ENCODE results near the gene NID1. TPM values are rescaled to one million over a fixed set of nuclear protein-coding genes. Genes with fewer than 3 reads are reported as not detected.

NID1 gene
- total and polyA plus RNA-seq, 4 donors = 21.2 to 90.1 (median 55.2) TPM

DNA sequence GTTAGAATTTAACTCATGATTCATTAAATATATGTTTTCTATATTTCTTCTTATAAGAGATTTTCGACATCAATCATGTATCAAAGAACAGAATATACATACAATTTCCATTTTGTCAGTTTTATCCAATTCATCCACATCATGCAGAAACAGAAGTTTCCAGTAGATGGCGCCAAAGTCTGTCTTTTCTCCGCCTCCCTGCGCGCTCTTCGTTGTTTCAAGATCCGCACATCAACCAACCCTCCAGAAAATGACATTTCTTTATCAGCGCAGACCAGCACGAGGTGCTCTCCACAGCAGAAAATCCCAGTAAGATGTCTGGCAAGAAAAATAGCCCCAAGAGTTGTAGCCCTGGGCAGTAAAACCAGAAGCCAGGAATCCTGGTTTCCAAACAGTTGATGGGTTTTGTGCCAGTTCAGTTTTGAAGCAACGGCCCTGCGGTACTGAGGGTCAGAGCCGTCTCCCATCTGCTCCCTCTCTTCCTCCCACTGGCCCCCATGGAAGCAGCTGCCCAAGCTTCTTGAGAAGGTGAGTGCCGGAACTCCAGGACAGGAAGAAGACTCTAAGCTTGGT is 38.8 kb upstream of the NID1 start:
- no peak overlapping the region for H3K27ac ChIP-seq (ENCODE audit: low read depth in 1 of 2, low read length in 2 of 2)
- DNase-seq (ENCODE audit: low spot score) = peak; percentile 61
- H3K9me3 ChIP-seq (ENCODE audit: control insufficient read depth in 4 of 4, low read length in 3 of 4) = no peaks in the 10 kb centered on the region
- H3K27me3 ChIP-seq (ENCODE audit: control insufficient read depth in 4 of 4, insufficient read depth in 4 of 4, low read length in 3 of 4) = no peaks in the 10 kb centered on the region
- H3K36me3 ChIP-seq (ENCODE audit: control insufficient read depth in 4 of 4, insufficient read depth in 3 of 4, low read depth in 1 of 4, low read length in 3 of 4) = no peaks in the 10 kb centered on the region
- H3K4me1 ChIP-seq (ENCODE audit: control insufficient read depth in 4 of 4, insufficient read depth in 4 of 4, low read length in 3 of 4) = peaks cover 0 to 3% (median 2%) of the 10 kb centered on the region in 4 donors
- TF ChIP-seq RAD21 (IDR thresholded peaks at IDR 0.05) (peak; percentile 94 to 95), TAF1 (conservative IDR thresholded peaks at IDR 0.05) (no peak), MAX (IDR thresholded peaks at IDR 0.05) (no peak), HNF4G (IDR thresholded peaks at IDR 0.05) (no peak), YY1 (IDR thresholded peaks at IDR 0.05) (no peak)
- TF ChIP-seq, protein P1, sequence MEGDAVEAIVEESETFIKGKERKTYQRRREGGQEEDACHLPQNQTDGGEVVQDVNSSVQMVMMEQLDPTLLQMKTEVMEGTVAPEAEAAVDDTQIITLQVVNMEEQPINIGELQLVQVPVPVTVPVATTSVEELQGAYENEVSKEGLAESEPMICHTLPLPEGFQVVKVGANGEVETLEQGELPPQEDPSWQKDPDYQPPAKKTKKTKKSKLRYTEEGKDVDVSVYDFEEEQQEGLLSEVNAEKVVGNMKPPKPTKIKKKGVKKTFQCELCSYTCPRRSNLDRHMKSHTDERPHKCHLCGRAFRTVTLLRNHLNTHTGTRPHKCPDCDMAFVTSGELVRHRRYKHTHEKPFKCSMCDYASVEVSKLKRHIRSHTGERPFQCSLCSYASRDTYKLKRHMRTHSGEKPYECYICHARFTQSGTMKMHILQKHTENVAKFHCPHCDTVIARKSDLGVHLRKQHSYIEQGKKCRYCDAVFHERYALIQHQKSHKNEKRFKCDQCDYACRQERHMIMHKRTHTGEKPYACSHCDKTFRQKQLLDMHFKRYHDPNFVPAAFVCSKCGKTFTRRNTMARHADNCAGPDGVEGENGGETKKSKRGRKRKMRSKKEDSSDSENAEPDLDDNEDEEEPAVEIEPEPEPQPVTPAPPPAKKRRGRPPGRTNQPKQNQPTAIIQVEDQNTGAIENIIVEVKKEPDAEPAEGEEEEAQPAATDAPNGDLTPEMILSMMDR (IDR thresholded peaks at IDR 0.05; ENCODE audit: low read depth, low read length, missing input control) = peak; percentile 87
- 19% methylated on average over 13 of the region's 13 CpGs for WGBS
- H3K9ac ChIP-seq (ENCODE audit: low read depth in 1 of 2, low read length in 2 of 2) = no peak overlapping the region
- no peak overlapping the region for H3K4me3 ChIP-seq (ENCODE audit: low read depth in 1 of 3, low read length in 3 of 3)

DNA sequence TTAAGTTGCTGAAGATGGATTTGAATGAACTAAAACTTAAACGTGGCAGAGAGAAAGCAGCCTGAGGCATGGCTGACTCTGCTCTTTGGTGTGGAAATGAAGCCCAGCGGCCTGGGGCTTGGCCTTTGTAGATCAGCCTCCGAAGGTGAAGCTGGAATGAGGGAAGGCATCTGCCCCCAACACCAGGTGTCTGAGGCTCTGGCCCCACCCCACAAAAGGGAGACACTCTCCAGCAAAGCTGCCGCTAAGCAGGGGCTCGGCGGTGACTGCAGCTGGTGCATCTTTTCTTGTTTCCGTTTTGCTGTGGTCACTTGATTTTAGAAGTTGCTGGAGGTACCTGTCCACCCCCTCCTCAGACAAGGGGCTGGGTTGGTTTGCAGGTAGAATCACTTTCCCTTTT is 38.2 kb upstream of the NID1 start:
- Histone ChIP-seq H3K4me1 (ENCODE audit: control insufficient read depth in 4 of 4, insufficient read depth in 4 of 4, low read length in 3 of 4) (peaks cover 0 to 3% (median 2%) of the 10 kb centered on the region in 4 donors), H3K27me3 (ENCODE audit: control insufficient read depth in 4 of 4, insufficient read depth in 4 of 4, low read length in 3 of 4) (no peaks in the 10 kb centered on the region), H3K36me3 (ENCODE audit: control insufficient read depth in 4 of 4, insufficient read depth in 3 of 4, low read depth in 1 of 4, low read length in 3 of 4) (no peaks in the 10 kb centered on the region), H3K4me3 (ENCODE audit: low read depth in 1 of 3, low read length in 3 of 3) (no peak overlapping the region), H3K27ac (ENCODE audit: low read depth in 1 of 2, low read length in 2 of 2) (no peak overlapping the region), H3K9me3 (ENCODE audit: control insufficient read depth in 4 of 4, low read length in 3 of 4) (no peaks in the 10 kb centered on the region), H3K9ac (ENCODE audit: low read depth in 1 of 2, low read length in 2 of 2) (no peak overlapping the region)
- no peak for DNase-seq (ENCODE audit: low spot score)
- 25% methylated on average over 7 of the region's 7 CpGs for WGBS
- TF ChIP-seq TAF1 (conservative IDR thresholded peaks at IDR 0.05) (no peak), ATF3 (IDR thresholded peaks at IDR 0.05) (no peak), YY1 (IDR thresholded peaks at IDR 0.05) (no peak), SP1 (IDR thresholded peaks at IDR 0.05) (no peak), HNF4G (IDR thresholded peaks at IDR 0.05) (no peak), MAX (IDR thresholded peaks at IDR 0.05) (no peak), HNF4A (conservative IDR thresholded peaks at IDR 0.05) (no peak), FOXA2 (IDR thresholded peaks at IDR 0.05) (no peak), GABPA (IDR thresholded peaks at IDR 0.05 in 1 of 2, conservative IDR thresholded peaks at IDR 0.05 in 1 of 2) (no peak)
- TF ChIP-seq, protein P1 (IDR thresholded peaks at IDR 0.05; ENCODE audit: low read depth, low read length, missing input control) = no peak
- TF ChIP-seq, protein P2, sequence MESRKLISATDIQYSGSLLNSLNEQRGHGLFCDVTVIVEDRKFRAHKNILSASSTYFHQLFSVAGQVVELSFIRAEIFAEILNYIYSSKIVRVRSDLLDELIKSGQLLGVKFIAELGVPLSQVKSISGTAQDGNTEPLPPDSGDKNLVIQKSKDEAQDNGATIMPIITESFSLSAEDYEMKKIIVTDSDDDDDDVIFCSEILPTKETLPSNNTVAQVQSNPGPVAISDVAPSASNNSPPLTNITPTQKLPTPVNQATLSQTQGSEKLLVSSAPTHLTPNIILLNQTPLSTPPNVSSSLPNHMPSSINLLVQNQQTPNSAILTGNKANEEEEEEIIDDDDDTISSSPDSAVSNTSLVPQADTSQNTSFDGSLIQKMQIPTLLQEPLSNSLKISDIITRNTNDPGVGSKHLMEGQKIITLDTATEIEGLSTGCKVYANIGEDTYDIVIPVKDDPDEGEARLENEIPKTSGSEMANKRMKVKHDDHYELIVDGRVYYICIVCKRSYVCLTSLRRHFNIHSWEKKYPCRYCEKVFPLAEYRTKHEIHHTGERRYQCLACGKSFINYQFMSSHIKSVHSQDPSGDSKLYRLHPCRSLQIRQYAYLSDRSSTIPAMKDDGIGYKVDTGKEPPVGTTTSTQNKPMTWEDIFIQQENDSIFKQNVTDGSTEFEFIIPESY (IDR thresholded peaks at IDR 0.05) = no peak
